Gastrocnemius medialis (tissue), 4 donors: ENCODE measurements around the gene MED16. TPM values are rescaled to one million over a fixed set of nuclear protein-coding genes. Genes with fewer than 3 reads are reported as not detected.

Source experiments
- ATAC-seq, 2 donors: fragments of 150-250 bp; one replicate each; pipeline ENCODE4 v1.9.1; 2016
- DNase-seq, 2 donors: peaks; one replicate each; pipeline ENCODE4 v3.0.0-alpha.2; 2019
- H3K27ac ChIP-seq, 4 donors: fragments of 200-600 bp; sonication (generic); 1 replicate in 1 of 4; 2 replicates in 3 of 4; pipeline ENCODE4 v1.5.1; 2016 to 2018; ENCODE audit warnings: mild to moderate bottlenecking in 2 of 4, moderate library complexity in 1 of 4
- H3K27me3 ChIP-seq, 3 donors: fragments of 200-600 bp; sonication (generic) in 2 of 3; 1 replicate in 1 of 3; 2 replicates in 2 of 3; pipeline versions ENCODE4 v1.5.1 to v1.6.0; 2016 to 2019; ENCODE audit warnings: mild to moderate bottlenecking in 1 of 3, moderate library complexity in 1 of 3
- H3K36me3 ChIP-seq, 2 donors: fragments of 200-600 bp; sonication (generic) in 1 of 2; one replicate each; pipeline ENCODE4 v1.5.1; 2017 to 2018
- H3K4me1 ChIP-seq, 2 donors: fragments of 200-600 bp; sonication (generic) in 1 of 2; one replicate each; pipeline ENCODE4 v1.5.1; 2016 to 2017; ENCODE audit warnings: mild to moderate bottlenecking in 2 of 2
- H3K4me3 ChIP-seq, 4 donors: fragments of 200-600 bp; sonication (generic) in 3 of 4; 1 replicate in 1 of 4; 2 replicates in 3 of 4; pipeline ENCODE4 v1.5.1; 2016 to 2019; ENCODE audit warnings: mild to moderate bottlenecking in 2 of 4
- H3K9me3 ChIP-seq, 3 donors: fragments of 200-600 bp; sonication (generic) in 2 of 3; 1 replicate in 1 of 3; 2 replicates in 2 of 3; pipeline ENCODE4 v1.5.1; 2016 to 2019
- POLR2A ChIP-seq, 2 donors: fragments of 450-650 bp; IDR thresholded peaks; one replicate each; pipeline ENCODE4 v1.6.1; 2017; ENCODE audit warnings: antibody characterized with exemption in 2 of 2, mild to moderate bottlenecking in 2 of 2, moderate library complexity in 2 of 2
- in situ Hi-C, 4 donors: fragments of 200-750 bp; cut with MboI; loops; one replicate each; pipeline versions ENCODE4 v1.15.0 to v1.8.0; 2017; ENCODE audit warnings: low sequenced_read_pairs in 4 of 4
- intact Hi-C: fragments of 100-400 bp; cut with DNase I; formaldehyde crosslinking; loops from one replicate; pipeline ENCODE4 v1.15.1; 2023; ENCODE audit warnings: low total_unique reads
- total RNA-seq, 4 donors: library from RNA; depleted of rRNA; stranded (reverse); fragments of >200 nt; gene quantifications; one replicate each; pipeline versions ENCODE4 v1.1.0 to v1.2.3, GENCODE V29; 2016
- TF ChIP-seq, protein P1 (sequence below), 5 experiments: fragments of 450-650 bp in 3 of 5; fragments of 200-600 bp in 2 of 5; sonication (generic) in 2 of 5; IDR thresholded peaks in 4 of 5; conservative IDR thresholded peaks in 1 of 5; 1 replicate in 4 of 5; 2 replicates in 1 of 5; pipeline ENCODE4 v1.5.1; 2016 to 2019; ENCODE audit warnings: antibody characterized with exemption in 5 of 5, mild to moderate bottlenecking in 3 of 5, moderate library complexity in 3 of 5

Gene MED16
- total RNA-seq, 4 donors from 2014 or later: 22.0 to 67.6 (median 54.6) TPM

- H3K9me3 ChIP-seq: no peaks in the 10 kb centered on the region
- no peaks in the 10 kb centered on the region for H3K36me3 ChIP-seq
- TF ChIP-seq, protein P1, sequence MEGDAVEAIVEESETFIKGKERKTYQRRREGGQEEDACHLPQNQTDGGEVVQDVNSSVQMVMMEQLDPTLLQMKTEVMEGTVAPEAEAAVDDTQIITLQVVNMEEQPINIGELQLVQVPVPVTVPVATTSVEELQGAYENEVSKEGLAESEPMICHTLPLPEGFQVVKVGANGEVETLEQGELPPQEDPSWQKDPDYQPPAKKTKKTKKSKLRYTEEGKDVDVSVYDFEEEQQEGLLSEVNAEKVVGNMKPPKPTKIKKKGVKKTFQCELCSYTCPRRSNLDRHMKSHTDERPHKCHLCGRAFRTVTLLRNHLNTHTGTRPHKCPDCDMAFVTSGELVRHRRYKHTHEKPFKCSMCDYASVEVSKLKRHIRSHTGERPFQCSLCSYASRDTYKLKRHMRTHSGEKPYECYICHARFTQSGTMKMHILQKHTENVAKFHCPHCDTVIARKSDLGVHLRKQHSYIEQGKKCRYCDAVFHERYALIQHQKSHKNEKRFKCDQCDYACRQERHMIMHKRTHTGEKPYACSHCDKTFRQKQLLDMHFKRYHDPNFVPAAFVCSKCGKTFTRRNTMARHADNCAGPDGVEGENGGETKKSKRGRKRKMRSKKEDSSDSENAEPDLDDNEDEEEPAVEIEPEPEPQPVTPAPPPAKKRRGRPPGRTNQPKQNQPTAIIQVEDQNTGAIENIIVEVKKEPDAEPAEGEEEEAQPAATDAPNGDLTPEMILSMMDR (IDR thresholded peaks at IDR 0.05 in 4 of 5, conservative IDR thresholded peaks at IDR 0.05 in 1 of 5): no peak
- no peak for TF ChIP-seq POLR2A (IDR thresholded peaks at IDR 0.05)
- DNase-seq (no peak), ATAC-seq (no peak)
- intact Hi-C loops (loop anchor here (2.0 to 10.0 kb wide), 3 partner anchors 63 to 255 kb away; partner anchors contain the start of genes PTBP1 and RNF126), in situ Hi-C loops (loop anchor here (5.0 to 10.0 kb wide), 3 partner anchors 63 to 147 kb away; partner anchors contain the start of gene WDR18 (in 4 of the 4))
- H3K4me1 ChIP-seq: peaks cover 6 to 11% of the 10 kb centered on the region in 2 donors
- H3K4me3 ChIP-seq: no peak overlapping the region
- no peak overlapping the region for H3K27ac ChIP-seq
- peaks cover 37 to 57% (median 53%) of the 10 kb centered on the region in 3 donors for H3K27me3 ChIP-seq
Observed at GRCh38 chr19:919199-920050, 26.4 kb upstream of the MED16 start.

DNA sequence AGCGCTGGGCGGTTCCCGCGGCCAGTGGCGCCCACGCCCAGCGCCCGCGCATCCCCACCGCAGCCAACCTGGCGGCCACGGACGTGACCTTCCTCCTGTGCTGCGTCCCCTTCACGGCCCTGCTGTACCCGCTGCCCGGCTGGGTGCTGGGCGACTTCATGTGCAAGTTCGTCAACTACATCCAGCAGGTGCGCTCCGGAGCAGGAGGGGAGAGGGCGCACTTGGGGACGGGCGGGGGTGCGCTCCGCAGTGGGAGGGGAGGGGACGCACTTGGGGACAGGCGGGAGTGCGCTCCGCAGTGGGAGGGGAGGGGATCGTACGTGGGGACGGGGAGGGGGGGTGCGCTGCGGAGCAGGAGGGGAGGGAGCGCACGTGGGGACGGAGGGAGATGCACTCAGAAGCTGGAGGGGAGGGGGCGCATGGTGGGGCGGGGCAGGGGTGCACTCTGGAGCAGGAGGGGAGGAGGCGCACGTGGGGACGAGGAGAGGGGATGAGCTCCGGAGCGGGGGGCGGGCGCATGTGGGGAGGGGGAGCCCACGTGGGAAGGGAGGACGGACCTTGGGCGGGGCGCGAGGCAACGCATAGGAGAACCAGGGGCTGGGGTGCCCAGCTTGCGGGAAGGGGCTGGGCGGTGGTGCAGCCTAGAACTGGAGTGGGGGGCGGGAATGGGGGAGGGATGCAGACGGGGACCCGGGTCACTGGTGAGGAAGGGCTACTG, 25.7 kb upstream of the MED16 start:
- Histone ChIP-seq H3K27ac (no peak overlapping the region), H3K27me3 (peaks cover 37 to 57% (median 53%) of the 10 kb centered on the region in 3 donors), H3K36me3 (no peaks in the 10 kb centered on the region), H3K4me1 (peaks cover 8 to 16% of the 10 kb centered on the region in 2 donors), H3K4me3 (no peak overlapping the region), H3K9me3 (no peaks in the 10 kb centered on the region)
- ATAC-seq (no peak), DNase-seq (no peak)
- TF ChIP-seq, protein P1 (IDR thresholded peaks at IDR 0.05 in 4 of 5, conservative IDR thresholded peaks at IDR 0.05 in 1 of 5): no peak
- TF ChIP-seq POLR2A (IDR thresholded peaks at IDR 0.05): no peak
- in situ Hi-C loops (no loop called here), intact Hi-C loops (no loop called here)

GRCh38 chr19:918152-918437, 25.1 kb upstream of the MED16 start:
- ATAC-seq (no peak), DNase-seq (no peak)
- intact Hi-C loops (no loop called here), in situ Hi-C loops (no loop called here)
- no peak overlapping the region for H3K27ac ChIP-seq
- peaks cover 37 to 57% (median 53%) of the 10 kb centered on the region in 3 donors for H3K27me3 ChIP-seq
- H3K36me3 ChIP-seq: no peaks in the 10 kb centered on the region
- TF ChIP-seq, protein P1 (IDR thresholded peaks at IDR 0.05 in 4 of 5, conservative IDR thresholded peaks at IDR 0.05 in 1 of 5): no peak
- TF ChIP-seq POLR2A (IDR thresholded peaks at IDR 0.05): no peak
- H3K9me3 ChIP-seq: no peaks in the 10 kb centered on the region
- H3K4me3 ChIP-seq: no peak overlapping the region
- peaks cover 9 to 17% of the 10 kb centered on the region in 2 donors for H3K4me1 ChIP-seq

DNA sequence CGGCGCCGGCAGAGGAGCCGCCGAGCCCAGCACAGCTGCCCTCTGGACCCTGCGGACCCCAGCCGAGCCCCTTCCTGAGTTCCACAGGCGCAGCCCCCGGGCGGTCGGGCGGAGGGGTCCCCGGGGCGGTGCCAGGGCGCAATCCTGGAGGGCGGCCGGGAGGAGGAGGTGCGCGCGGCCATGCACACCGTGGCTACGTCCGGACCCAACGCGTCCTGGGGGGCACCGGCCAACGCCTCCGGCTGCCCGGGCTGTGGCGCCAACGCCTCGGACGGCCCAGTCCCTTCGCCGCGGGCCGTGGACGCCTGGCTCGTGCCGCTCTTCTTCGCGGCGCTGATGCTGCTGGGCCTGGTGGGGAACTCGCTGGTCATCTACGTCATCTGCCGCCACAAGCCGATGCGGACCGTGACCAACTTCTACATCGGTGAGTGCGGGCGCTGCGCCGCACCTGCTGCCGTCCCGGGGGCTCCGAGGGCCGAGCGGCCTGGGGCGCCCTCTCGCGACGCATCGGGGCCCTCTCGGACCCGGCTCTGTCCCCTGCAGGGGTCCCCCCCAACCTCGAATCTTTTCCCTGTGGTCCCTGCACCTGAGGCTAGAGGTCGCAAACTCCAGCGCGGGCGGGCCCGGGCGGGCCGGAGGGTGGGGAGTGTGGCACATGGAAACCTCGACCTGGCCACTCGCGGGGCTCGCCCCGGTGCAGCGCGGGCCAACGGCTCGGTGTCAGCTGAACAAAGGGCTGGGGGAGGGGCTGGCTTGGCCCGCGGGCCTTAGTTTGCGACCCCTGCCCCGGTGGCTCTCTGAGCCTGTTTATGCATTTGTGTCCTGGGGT, 24.6 kb upstream of the MED16 start, which contains the start of gene KISS1R:
Gene KISS1R, plus strand, starts transcription at position 11 of the 829 bp plus-strand sequence. Its CDS starts 170 bp downstream, at position 181.
- TF ChIP-seq, protein P1 (IDR thresholded peaks at IDR 0.05 in 4 of 5, conservative IDR thresholded peaks at IDR 0.05 in 1 of 5): peak in 1 of 5 experiments; percentile 21
- TF ChIP-seq POLR2A (IDR thresholded peaks at IDR 0.05): no peak

More for the DNA sequence above, 24.6 kb upstream of the MED16 start, which contains the start of gene KISS1R:
- DNase-seq (no peak), ATAC-seq (no peak)
- Histone ChIP-seq H3K4me3 (peak within 1 kb of the TSS; percentile 17 to 32 (median 28)), H3K36me3 (no peaks in the 10 kb centered on the region), H3K27me3 (peaks cover 37 to 57% (median 53%) of the 10 kb centered on the region in 3 donors), H3K4me1 (peaks cover 9 to 17% of the 10 kb centered on the region in 2 donors), H3K9me3 (no peaks in the 10 kb centered on the region), H3K27ac (no peak within 1 kb of the TSS)
- intact Hi-C loops (no loop called here), in situ Hi-C loops (no loop called here)
